ENCODE data around the gene INSL3. TPM values are rescaled to one million over a fixed set of nuclear protein-coding genes. Genes with fewer than 3 reads are reported as not detected.

INSL3 gene
- total and polyA plus RNA-seq, 2 of the 13 experiments (the other 11 are each of a cell fraction or from before 2014, with no cell fraction given) = 0.30 TPM; not detected in 1

GRCh38 chr19:17859533-17860330 lies 38.4 kb upstream of the INSL3 start, which contains the start of gene RPL18A (continued):
- TF ChIP-seq MAFF (IDR thresholded peaks at IDR 0.05; ENCODE audit: low read depth, low read length) = no peak
- no peak for TF ChIP-seq ZFAT (CRISPR knock-in tag; conservative IDR thresholded peaks at IDR 0.05)
- no peak for TF ChIP-seq ZNF256 (CRISPR knock-in tag; conservative IDR thresholded peaks at IDR 0.05)
- TF ChIP-seq FOSL2 (CRISPR knock-in tag; IDR thresholded peaks at IDR 0.05) = peak; percentile 18; the same call in 1 of the 2 replicates
- TF ChIP-seq NCOA2 (CRISPR knock-in tag; IDR thresholded peaks at IDR 0.05) = 0 out of 2 replicates have a peak, but pooled peaks have one; percentile 19
- TF ChIP-seq MYPOP (CRISPR knock-in tag; IDR thresholded peaks at IDR 0.05) = peak; percentile 21; the same call in 1 of the 2 replicates
- TF ChIP-seq SP140L (CRISPR knock-in tag; IDR thresholded peaks at IDR 0.05; ENCODE audit: borderline replicate concordance) = no peak
- TF ChIP-seq HES4 (CRISPR knock-in tag; IDR thresholded peaks at IDR 0.05; ENCODE audit: borderline replicate concordance) = peak; percentile 79; the same call in 1 of the 2 replicates
- no peak for TF ChIP-seq SIX4 (CRISPR knock-in tag; IDR thresholded peaks at IDR 0.05)
- TF ChIP-seq, protein P1, sequence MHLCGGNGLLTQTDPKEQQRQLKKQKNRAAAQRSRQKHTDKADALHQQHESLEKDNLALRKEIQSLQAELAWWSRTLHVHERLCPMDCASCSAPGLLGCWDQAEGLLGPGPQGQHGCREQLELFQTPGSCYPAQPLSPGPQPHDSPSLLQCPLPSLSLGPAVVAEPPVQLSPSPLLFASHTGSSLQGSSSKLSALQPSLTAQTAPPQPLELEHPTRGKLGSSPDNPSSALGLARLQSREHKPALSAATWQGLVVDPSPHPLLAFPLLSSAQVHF (CRISPR knock-in tag; IDR thresholded peaks at IDR 0.05) = no peak
- TF ChIP-seq ZNF672 (CRISPR knock-in tag; IDR thresholded peaks at IDR 0.05) = no peak
- no peak for TF ChIP-seq MAF1 (CRISPR knock-in tag; IDR thresholded peaks at IDR 0.05; ENCODE audit: borderline replicate concordance)
- TF ChIP-seq ZNF577 (CRISPR knock-in tag; IDR thresholded peaks at IDR 0.05; ENCODE audit: borderline replicate concordance, low read depth) = no peak
- TF ChIP-seq, protein P2, sequence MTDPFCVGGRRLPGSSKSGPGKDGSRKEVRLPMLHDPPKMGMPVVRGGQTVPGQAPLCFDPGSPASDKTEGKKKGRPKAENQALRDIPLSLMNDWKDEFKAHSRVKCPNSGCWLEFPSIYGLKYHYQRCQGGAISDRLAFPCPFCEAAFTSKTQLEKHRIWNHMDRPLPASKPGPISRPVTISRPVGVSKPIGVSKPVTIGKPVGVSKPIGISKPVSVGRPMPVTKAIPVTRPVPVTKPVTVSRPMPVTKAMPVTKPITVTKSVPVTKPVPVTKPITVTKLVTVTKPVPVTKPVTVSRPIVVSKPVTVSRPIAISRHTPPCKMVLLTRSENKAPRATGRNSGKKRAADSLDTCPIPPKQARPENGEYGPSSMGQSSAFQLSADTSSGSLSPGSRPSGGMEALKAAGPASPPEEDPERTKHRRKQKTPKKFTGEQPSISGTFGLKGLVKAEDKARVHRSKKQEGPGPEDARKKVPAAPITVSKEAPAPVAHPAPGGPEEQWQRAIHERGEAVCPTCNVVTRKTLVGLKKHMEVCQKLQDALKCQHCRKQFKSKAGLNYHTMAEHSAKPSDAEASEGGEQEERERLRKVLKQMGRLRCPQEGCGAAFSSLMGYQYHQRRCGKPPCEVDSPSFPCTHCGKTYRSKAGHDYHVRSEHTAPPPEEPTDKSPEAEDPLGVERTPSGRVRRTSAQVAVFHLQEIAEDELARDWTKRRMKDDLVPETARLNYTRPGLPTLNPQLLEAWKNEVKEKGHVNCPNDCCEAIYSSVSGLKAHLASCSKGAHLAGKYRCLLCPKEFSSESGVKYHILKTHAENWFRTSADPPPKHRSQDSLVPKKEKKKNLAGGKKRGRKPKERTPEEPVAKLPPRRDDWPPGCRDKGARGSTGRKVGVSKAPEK (CRISPR knock-in tag; IDR thresholded peaks at IDR 0.05; ENCODE audit: borderline replicate concordance) = no peak
- no peak for TF ChIP-seq ZNF383 (CRISPR knock-in tag; IDR thresholded peaks at IDR 0.05; ENCODE audit: borderline replicate concordance)
- no peak for TF ChIP-seq ZFP36 (IDR thresholded peaks at IDR 0.05; ENCODE audit: borderline replicate concordance, low read depth, low read length, partially characterized antibody)
- no peak for TF ChIP-seq ZNF468 (CRISPR knock-in tag; IDR thresholded peaks at IDR 0.05)
- peak; percentile 89 for TF ChIP-seq IRF2 (CRISPR knock-in tag; IDR thresholded peaks at IDR 0.05)
- TF ChIP-seq, protein P3, sequence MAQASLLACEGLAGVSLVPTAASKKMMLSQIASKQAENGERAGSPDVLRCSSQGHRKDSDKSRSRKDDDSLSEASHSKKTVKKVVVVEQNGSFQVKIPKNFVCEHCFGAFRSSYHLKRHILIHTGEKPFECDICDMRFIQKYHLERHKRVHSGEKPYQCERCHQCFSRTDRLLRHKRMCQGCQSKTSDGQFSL (CRISPR knock-in tag; IDR thresholded peaks at IDR 0.05) = no peak
- peak; percentile 77; the same call in 1 of the 2 replicates for TF ChIP-seq SMAD1 (CRISPR knock-in tag; IDR thresholded peaks at IDR 0.05; ENCODE audit: borderline replicate concordance, low read depth)
- TF ChIP-seq NKX3-1 (CRISPR knock-in tag; IDR thresholded peaks at IDR 0.05) = no peak
- TF ChIP-seq ZFP62 (CRISPR knock-in tag; IDR thresholded peaks at IDR 0.05) = 0 out of 2 replicates have a peak, but pooled peaks have one; percentile 16
- TF ChIP-seq ZNF7 (CRISPR knock-in tag; IDR thresholded peaks at IDR 0.05) = 0 out of 2 replicates have a peak, but pooled peaks have one; percentile 7
- TF ChIP-seq TOPORS (CRISPR knock-in tag; IDR thresholded peaks at IDR 0.05) = no peak
- no peak; the same call in 1 of the 2 replicates for TF ChIP-seq ZNF34 (CRISPR knock-in tag; IDR thresholded peaks at IDR 0.05; ENCODE audit: borderline replicate concordance)
- TF ChIP-seq TSC22D2 (CRISPR knock-in tag; IDR thresholded peaks at IDR 0.05; ENCODE audit: borderline replicate concordance) = no peak
